ENCODE measurements around the gene SNIP1.
A peak's percentile ranks its signal among the peaks of the same experiment; 100 is the strongest.
"Not testable (repeated sequence)": the region's sequence is repeated elsewhere in the genome, so short reads cannot be mapped to it uniquely, and the experiment has no call there.

Gene SNIP1

GRCh38 chr1:37553927-37554808, at the start of gene SNIP1:
Gene SNIP1 (minus strand): TSS chr1:37554293. CDS start chr1:37554229, 64 bp downstream.
- peak; percentile 78 for DNase-seq

- no peak for DNase-seq
Observed at GRCh38 chr1:37602750-37603694, 48.9 kb upstream of the SNIP1 start.

GRCh38 chr1:37601441-37601840, 47.3 kb upstream of the SNIP1 start:
- no peak for DNase-seq

GRCh38 chr1:37599940-37600339, 45.8 kb upstream of the SNIP1 start:
- no peak for DNase-seq

GRCh38 chr1:37596182-37596667, 42.1 kb upstream of the SNIP1 start:
- no peak for DNase-seq

GRCh38 chr1:37595440-37596181, 41.5 kb upstream of the SNIP1 start, which contains the start of gene GNL2:
Gene GNL2 (minus strand): TSS chr1:37595937. CDS start chr1:37595822, 115 bp downstream.
- DNase-seq = peak; percentile 96

GRCh38 chr1:37593726-37594125, 39.6 kb upstream of the SNIP1 start:
- DNase-seq = no peak

- no peak for DNase-seq
Observed at GRCh38 chr1:37588939-37589338, 34.8 kb upstream of the SNIP1 start.

- DNase-seq = not testable (repeated sequence)
Observed at GRCh38 chr1:37584544-37584943, 30.5 kb upstream of the SNIP1 start.

- no peak for DNase-seq
Observed at GRCh38 chr1:37575692-37576091, 21.6 kb upstream of the SNIP1 start.

GRCh38 chr1:37574834-37575480, 20.9 kb upstream of the SNIP1 start:
- no peak for DNase-seq

GRCh38 chr1:37570528-37571334, 16.6 kb upstream of the SNIP1 start:
- no peak for DNase-seq

GRCh38 chr1:37567023-37567422, 12.9 kb upstream of the SNIP1 start:
- no peak for DNase-seq

- DNase-seq = no peak
Observed at GRCh38 chr1:37564892-37565291, 10.8 kb upstream of the SNIP1 start.

- DNase-seq = no peak
Observed at GRCh38 chr1:37562984-37563383, 8.9 kb upstream of the SNIP1 start.

GRCh38 chr1:37561133-37562132, 7.3 kb upstream of the SNIP1 start:
- DNase-seq = peak; percentile 23

- no peak for DNase-seq
Observed at GRCh38 chr1:37560401-37561132, 6.5 kb upstream of the SNIP1 start.

- DNase-seq = not testable (repeated sequence)
Observed at GRCh38 chr1:37559957-37560379, 5.9 kb upstream of the SNIP1 start.

- no peak for DNase-seq
Observed at GRCh38 chr1:37559080-37559479, 5.0 kb upstream of the SNIP1 start.

Data from stimulated activated CD4-positive, alpha-beta T cell treated with anti-CD3 and anti-CD28 coated beads, Interleukin-12 subunit alpha, Interleukin-12 subunit beta, amount 100 ng/mL, for 4 hours (primary cell).